Liver (tissue), 9 donors: ENCODE measurements around the gene PTGS2. TPM values are rescaled to one million over a fixed set of nuclear protein-coding genes. Genes with fewer than 3 reads are reported as not detected.

Source experiments
- DNase-seq: peaks from one replicate; pipeline ENCODE4 v3.0.0-alpha.2; 2017; ENCODE audit warnings: low spot score
- H3K27ac ChIP-seq, 2 donors: one replicate each; pipeline ENCODE4 v1.7.0; 2013; ENCODE audit warnings: inconsistent platforms in 2 of 2, low read length in 2 of 2, control low read depth in 1 of 2, low read depth in 1 of 2, mild to moderate bottlenecking in 1 of 2
- H3K27me3 ChIP-seq, 4 donors: one replicate each; pipeline versions ENCODE4 v1.6.1 to v1.7.0; 2013; ENCODE audit warnings: low read length in 3 of 4, inconsistent platforms in 1 of 4, mild to moderate bottlenecking in 1 of 4, moderate library complexity in 1 of 4; ENCODE audit not compliant: control insufficient read depth in 4 of 4, insufficient read depth in 4 of 4
- H3K36me3 ChIP-seq, 4 donors: one replicate each; pipeline versions ENCODE4 v1.6.1 to v1.7.0; 2013; ENCODE audit warnings: low read length in 3 of 4, mild to moderate bottlenecking in 3 of 4, low read depth in 1 of 4, moderate library complexity in 1 of 4; ENCODE audit not compliant: control insufficient read depth in 4 of 4, insufficient read depth in 3 of 4
- H3K4me1 ChIP-seq, 4 donors: one replicate each; pipeline versions ENCODE4 v1.6.1 to v1.7.0; 2013; ENCODE audit warnings: low read length in 3 of 4, mild to moderate bottlenecking in 3 of 4, moderate library complexity in 1 of 4; ENCODE audit not compliant: control insufficient read depth in 4 of 4, insufficient read depth in 4 of 4
- H3K4me3 ChIP-seq, 3 donors: one replicate each; pipeline versions ENCODE4 v1.6.1 to v1.7.0; 2013; ENCODE audit warnings: low read length in 3 of 3, control low read depth in 1 of 3, low read depth in 1 of 3, mild to moderate bottlenecking in 1 of 3
- H3K9ac ChIP-seq, 2 donors: one replicate each; pipeline ENCODE4 v1.7.0; 2013; ENCODE audit warnings: low read length in 2 of 2, mild to moderate bottlenecking in 2 of 2, moderate library complexity in 2 of 2, control low read depth in 1 of 2, low read depth in 1 of 2
- H3K9me3 ChIP-seq, 4 donors: one replicate each; pipeline versions ENCODE4 v1.6.1 to v1.7.0; 2013; ENCODE audit warnings: low read length in 3 of 4; ENCODE audit not compliant: control insufficient read depth in 4 of 4
- EGR1 ChIP-seq, 2 donors: IDR thresholded peaks; 2 replicates each; pipeline ENCODE4 v1.6.1; 2016 to 2018; ENCODE audit warnings: antibody characterized with exemption in 2 of 2, low read depth in 2 of 2
- FOXA1 ChIP-seq: IDR thresholded peaks from 2 replicates; pipeline ENCODE4 v1.6.1; 2016; ENCODE audit warnings: antibody characterized with exemption
- FOXA2 ChIP-seq: IDR thresholded peaks from 2 replicates; pipeline ENCODE4 v1.6.1; 2016; ENCODE audit warnings: antibody characterized with exemption
- GABPA ChIP-seq, 2 donors: IDR thresholded peaks in 1 of 2; conservative IDR thresholded peaks in 1 of 2; 2 replicates each; pipeline ENCODE4 v1.6.1; 2016; ENCODE audit warnings: antibody characterized with exemption in 2 of 2, mild to moderate bottlenecking in 1 of 2, moderate library complexity in 1 of 2
- HNF4A ChIP-seq, 2 donors: conservative IDR thresholded peaks; 2 replicates each; pipeline ENCODE4 v1.6.1; 2016; ENCODE audit warnings: antibody characterized with exemption in 2 of 2, mild to moderate bottlenecking in 2 of 2
- HNF4G ChIP-seq: IDR thresholded peaks from 2 replicates; pipeline ENCODE4 v1.6.1; 2016; ENCODE audit warnings: antibody characterized with exemption
- JUND ChIP-seq, 2 donors: IDR thresholded peaks; 2 replicates each; pipeline ENCODE4 v1.6.1; 2016; ENCODE audit warnings: antibody characterized with exemption in 2 of 2
- NR2F2 ChIP-seq: IDR thresholded peaks from 2 replicates; pipeline ENCODE4 v1.6.1; 2016; ENCODE audit warnings: antibody characterized with exemption
- RAD21 ChIP-seq, 2 donors: IDR thresholded peaks; 2 replicates each; pipeline ENCODE4 v1.6.1; 2016; ENCODE audit warnings: antibody characterized with exemption in 2 of 2, mild to moderate bottlenecking in 2 of 2
- RXRA ChIP-seq, 2 donors: IDR thresholded peaks; 2 replicates each; pipeline ENCODE4 v1.6.1; 2017 to 2018; ENCODE audit warnings: antibody characterized with exemption in 2 of 2, mild to moderate bottlenecking in 1 of 2
- SP1 ChIP-seq: IDR thresholded peaks from 2 replicates; pipeline ENCODE4 v1.6.1; 2018; ENCODE audit warnings: antibody characterized with exemption, mild to moderate bottlenecking
- TAF1 ChIP-seq: conservative IDR thresholded peaks from 2 replicates; pipeline ENCODE4 v1.6.1; 2016; ENCODE audit warnings: antibody characterized with exemption, mild to moderate bottlenecking
- YY1 ChIP-seq: IDR thresholded peaks from 2 replicates; pipeline ENCODE4 v1.6.1; 2016; ENCODE audit warnings: antibody characterized with exemption, mild to moderate bottlenecking
- WGBS: extraction: QIAGEN DNeasy Blood & Tissue Kit; methylation state at CpG from one replicate; pipeline ENCODE4 v1.1.7; 2013; 5-methylcytosine and 5-hydroxymethylcytosine counted together
- polyA plus RNA-seq, 2 donors: library from polyadenylated mRNA; stranded (reverse) in 1 of 2; unstranded in 1 of 2; fragments of 200-250 nt in 1 of 2; fragments of >200 nt in 1 of 2; fragmentation: Nextera tagmentation in 1 of 2; extraction: Ambion mirVana in 1 of 2; gene quantifications; one replicate each; pipeline versions ENCODE4 v1.2.1 to v1.2.3, GENCODE V29; 2013 to 2015
- total RNA-seq, 2 donors: library from RNA; depleted of rRNA; stranded (reverse); fragments of >200 nt; gene quantifications; one replicate each; pipeline ENCODE4 v1.2.3, GENCODE V29; 2014
- TF ChIP-seq, protein P1 (sequence below): IDR thresholded peaks from 2 replicates; pipeline ENCODE4 v1.6.1; 2016; ENCODE audit warnings: antibody characterized with exemption
- TF ChIP-seq, protein P2 (sequence below): IDR thresholded peaks from 2 replicates; pipeline ENCODE4 v1.6.1; 2016; ENCODE audit warnings: antibody characterized with exemption
- TF ChIP-seq, protein P3 (sequence below): IDR thresholded peaks from 2 replicates; pipeline ENCODE4 v1.6.1; 2016; ENCODE audit warnings: antibody characterized with exemption
- TF ChIP-seq, protein P4 (sequence below): IDR thresholded peaks from 2 replicates; pipeline ENCODE4 v1.6.1; 2016; ENCODE audit warnings: antibody characterized with exemption, mild to moderate bottlenecking
- TF ChIP-seq, protein P5 (sequence below): fragments of 150-350 bp; IDR thresholded peaks from 2 replicates; pipeline ENCODE4 v1.5.1; 2017; ENCODE audit warnings: improper control_type of control experiment, low read depth, low read length; ENCODE audit not compliant: missing input control
- donor health status: healthy.
- donor health status: healthy.
- donor health status: healthy.
- donor health status: healthy.
- donor health status: healthy.

The PTGS2 gene
- total and polyA plus RNA-seq, 4 donors = 0.11 to 0.33 (median 0.29) TPM

DNA sequence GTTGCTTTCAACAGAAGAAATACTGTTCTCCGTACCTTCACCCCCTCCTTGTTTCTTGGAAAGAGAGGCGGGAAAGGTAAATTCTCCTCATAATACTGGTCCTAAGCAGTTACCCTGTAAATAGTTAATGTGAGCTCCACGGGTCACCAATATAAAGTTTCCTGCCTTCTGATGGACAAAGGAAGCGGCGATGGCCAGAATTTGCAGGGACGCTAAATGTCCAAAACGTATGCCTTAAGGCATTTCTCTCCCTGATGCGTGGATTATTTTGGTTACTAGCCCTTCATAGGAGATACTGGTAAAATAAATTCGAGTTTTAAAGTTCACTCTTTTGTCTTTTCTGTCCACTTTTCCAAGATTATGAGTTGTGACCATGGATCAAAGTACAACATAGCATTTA, 898 bp upstream of the PTGS2 start:
- WGBS = 28% methylated on average over 9 of the region's 9 CpGs
- Histone ChIP-seq H3K4me3 (peak overlapping the region in 2 of 3 donors; percentile 17 to 59), H3K4me1 (no peaks in the 10 kb centered on the region), H3K9ac (peak overlapping the region in 1 of 2 donors; percentile 49), H3K27me3 (peaks cover 0 to 2% (median 0%) of the 10 kb centered on the region in 4 donors), H3K27ac (peak overlapping the region; percentile 76 to 84), H3K36me3 (peaks cover 0 to 2% (median 0%) of the 10 kb centered on the region in 4 donors), H3K9me3 (no peaks in the 10 kb centered on the region)
- no peak for TF ChIP-seq HNF4A (conservative IDR thresholded peaks at IDR 0.05)
- TF ChIP-seq, protein P1, sequence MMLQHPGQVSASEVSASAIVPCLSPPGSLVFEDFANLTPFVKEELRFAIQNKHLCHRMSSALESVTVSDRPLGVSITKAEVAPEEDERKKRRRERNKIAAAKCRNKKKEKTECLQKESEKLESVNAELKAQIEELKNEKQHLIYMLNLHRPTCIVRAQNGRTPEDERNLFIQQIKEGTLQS = no peak
- no peak for DNase-seq

DNA sequence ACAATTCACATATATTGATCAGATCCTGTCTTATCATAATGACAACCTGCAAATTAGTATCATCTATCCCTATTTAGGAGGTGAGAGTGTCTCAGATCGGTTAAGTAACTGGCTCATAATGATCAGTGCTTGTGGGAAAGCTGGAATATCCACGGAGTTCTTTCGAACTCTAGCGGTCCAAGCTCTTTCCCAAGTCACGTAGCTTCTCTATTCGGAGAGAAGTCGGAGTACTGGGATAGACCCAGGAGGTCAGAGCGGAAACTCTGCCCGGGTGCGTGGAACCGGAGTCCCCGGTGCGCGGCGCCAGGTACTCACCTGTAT, 339 bp downstream of the PTGS2 start:
- no peak for TF ChIP-seq RAD21 (IDR thresholded peaks at IDR 0.05)
- TF ChIP-seq, protein P2, sequence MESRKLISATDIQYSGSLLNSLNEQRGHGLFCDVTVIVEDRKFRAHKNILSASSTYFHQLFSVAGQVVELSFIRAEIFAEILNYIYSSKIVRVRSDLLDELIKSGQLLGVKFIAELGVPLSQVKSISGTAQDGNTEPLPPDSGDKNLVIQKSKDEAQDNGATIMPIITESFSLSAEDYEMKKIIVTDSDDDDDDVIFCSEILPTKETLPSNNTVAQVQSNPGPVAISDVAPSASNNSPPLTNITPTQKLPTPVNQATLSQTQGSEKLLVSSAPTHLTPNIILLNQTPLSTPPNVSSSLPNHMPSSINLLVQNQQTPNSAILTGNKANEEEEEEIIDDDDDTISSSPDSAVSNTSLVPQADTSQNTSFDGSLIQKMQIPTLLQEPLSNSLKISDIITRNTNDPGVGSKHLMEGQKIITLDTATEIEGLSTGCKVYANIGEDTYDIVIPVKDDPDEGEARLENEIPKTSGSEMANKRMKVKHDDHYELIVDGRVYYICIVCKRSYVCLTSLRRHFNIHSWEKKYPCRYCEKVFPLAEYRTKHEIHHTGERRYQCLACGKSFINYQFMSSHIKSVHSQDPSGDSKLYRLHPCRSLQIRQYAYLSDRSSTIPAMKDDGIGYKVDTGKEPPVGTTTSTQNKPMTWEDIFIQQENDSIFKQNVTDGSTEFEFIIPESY = no peak
- TF ChIP-seq JUND (IDR thresholded peaks at IDR 0.05) = no peak
- no peak for TF ChIP-seq HNF4A (conservative IDR thresholded peaks at IDR 0.05)
- no peak for TF ChIP-seq TAF1
- TF ChIP-seq FOXA1 = no peak
- TF ChIP-seq, protein P3, sequence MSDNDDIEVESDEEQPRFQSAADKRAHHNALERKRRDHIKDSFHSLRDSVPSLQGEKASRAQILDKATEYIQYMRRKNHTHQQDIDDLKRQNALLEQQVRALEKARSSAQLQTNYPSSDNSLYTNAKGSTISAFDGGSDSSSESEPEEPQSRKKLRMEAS = no peak
- TF ChIP-seq EGR1 (IDR thresholded peaks at IDR 0.05; ENCODE audit: low read depth in 2 of 2) = no peak
- no peak for TF ChIP-seq FOXA2
- TF ChIP-seq RXRA (IDR thresholded peaks at IDR 0.05) = no peak
- TF ChIP-seq, protein P4, sequence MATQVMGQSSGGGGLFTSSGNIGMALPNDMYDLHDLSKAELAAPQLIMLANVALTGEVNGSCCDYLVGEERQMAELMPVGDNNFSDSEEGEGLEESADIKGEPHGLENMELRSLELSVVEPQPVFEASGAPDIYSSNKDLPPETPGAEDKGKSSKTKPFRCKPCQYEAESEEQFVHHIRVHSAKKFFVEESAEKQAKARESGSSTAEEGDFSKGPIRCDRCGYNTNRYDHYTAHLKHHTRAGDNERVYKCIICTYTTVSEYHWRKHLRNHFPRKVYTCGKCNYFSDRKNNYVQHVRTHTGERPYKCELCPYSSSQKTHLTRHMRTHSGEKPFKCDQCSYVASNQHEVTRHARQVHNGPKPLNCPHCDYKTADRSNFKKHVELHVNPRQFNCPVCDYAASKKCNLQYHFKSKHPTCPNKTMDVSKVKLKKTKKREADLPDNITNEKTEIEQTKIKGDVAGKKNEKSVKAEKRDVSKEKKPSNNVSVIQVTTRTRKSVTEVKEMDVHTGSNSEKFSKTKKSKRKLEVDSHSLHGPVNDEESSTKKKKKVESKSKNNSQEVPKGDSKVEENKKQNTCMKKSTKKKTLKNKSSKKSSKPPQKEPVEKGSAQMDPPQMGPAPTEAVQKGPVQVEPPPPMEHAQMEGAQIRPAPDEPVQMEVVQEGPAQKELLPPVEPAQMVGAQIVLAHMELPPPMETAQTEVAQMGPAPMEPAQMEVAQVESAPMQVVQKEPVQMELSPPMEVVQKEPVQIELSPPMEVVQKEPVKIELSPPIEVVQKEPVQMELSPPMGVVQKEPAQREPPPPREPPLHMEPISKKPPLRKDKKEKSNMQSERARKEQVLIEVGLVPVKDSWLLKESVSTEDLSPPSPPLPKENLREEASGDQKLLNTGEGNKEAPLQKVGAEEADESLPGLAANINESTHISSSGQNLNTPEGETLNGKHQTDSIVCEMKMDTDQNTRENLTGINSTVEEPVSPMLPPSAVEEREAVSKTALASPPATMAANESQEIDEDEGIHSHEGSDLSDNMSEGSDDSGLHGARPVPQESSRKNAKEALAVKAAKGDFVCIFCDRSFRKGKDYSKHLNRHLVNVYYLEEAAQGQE = no peak
- no peak for TF ChIP-seq SP1
- no peak for TF ChIP-seq GABPA (IDR thresholded peaks at IDR 0.05 in 1 of 2, conservative IDR thresholded peaks at IDR 0.05 in 1 of 2)
- no peak for TF ChIP-seq YY1
- TF ChIP-seq, protein P5, sequence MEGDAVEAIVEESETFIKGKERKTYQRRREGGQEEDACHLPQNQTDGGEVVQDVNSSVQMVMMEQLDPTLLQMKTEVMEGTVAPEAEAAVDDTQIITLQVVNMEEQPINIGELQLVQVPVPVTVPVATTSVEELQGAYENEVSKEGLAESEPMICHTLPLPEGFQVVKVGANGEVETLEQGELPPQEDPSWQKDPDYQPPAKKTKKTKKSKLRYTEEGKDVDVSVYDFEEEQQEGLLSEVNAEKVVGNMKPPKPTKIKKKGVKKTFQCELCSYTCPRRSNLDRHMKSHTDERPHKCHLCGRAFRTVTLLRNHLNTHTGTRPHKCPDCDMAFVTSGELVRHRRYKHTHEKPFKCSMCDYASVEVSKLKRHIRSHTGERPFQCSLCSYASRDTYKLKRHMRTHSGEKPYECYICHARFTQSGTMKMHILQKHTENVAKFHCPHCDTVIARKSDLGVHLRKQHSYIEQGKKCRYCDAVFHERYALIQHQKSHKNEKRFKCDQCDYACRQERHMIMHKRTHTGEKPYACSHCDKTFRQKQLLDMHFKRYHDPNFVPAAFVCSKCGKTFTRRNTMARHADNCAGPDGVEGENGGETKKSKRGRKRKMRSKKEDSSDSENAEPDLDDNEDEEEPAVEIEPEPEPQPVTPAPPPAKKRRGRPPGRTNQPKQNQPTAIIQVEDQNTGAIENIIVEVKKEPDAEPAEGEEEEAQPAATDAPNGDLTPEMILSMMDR = no peak
- TF ChIP-seq HNF4G = no peak
- no peak for TF ChIP-seq NR2F2
- TF ChIP-seq, protein P1 = no peak
- WGBS = 7% methylated on average over 15 of the region's 15 CpGs
- H3K9me3 ChIP-seq = no peaks in the 10 kb centered on the region
- peaks cover 0 to 2% (median 0%) of the 10 kb centered on the region in 4 donors for H3K36me3 ChIP-seq
- H3K27ac ChIP-seq = peak overlapping the region; percentile 76 to 84
- H3K27me3 ChIP-seq = peaks cover 0 to 2% (median 0%) of the 10 kb centered on the region in 4 donors
- H3K9ac ChIP-seq = no peak overlapping the region
- no peak for DNase-seq
- H3K4me1 ChIP-seq = no peaks in the 10 kb centered on the region
- peak overlapping the region; percentile 1 to 59 (median 17) for H3K4me3 ChIP-seq
